ENCODE results near the gene USP13. TPM values are rescaled to one million over a fixed set of nuclear protein-coding genes. Genes with fewer than 3 reads are reported as not detected.

Gene USP13
- total and polyA plus RNA-seq, 4 donors = 2.4 to 7.3 (median 4.2) TPM

DNA sequence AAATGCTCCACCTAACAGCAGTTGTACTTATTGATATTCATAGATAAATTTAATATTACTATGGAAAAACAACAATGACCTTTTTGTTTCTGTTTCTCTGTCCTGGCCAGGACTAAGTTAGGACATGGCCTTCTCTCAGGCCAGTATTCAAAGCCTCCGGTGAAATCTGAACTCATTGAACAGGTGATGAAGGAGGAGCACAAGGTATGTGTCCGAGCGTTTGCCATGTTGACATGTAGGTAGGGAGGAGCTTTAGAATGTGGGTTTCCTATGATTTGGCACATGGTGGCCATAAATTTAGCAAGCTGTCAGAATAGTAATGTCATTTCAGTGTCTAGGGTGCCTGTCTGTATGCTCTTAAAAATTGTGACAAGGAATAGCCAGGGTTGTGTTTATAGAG is 77.7 kb downstream of the USP13 start:
- no peak overlapping the region for H3K9ac ChIP-seq (ENCODE audit: low read depth in 1 of 2, low read length in 2 of 2)
- WGBS = 98% methylated on average over 3 of the region's 3 CpGs
- DNase-seq (ENCODE audit: low spot score) = no peak
- H3K27ac ChIP-seq (ENCODE audit: low read depth in 1 of 2, low read length in 2 of 2) = no peak overlapping the region
- TF ChIP-seq REST (IDR thresholded peaks at IDR 0.05) (no peak), MAX (IDR thresholded peaks at IDR 0.05) (no peak), CTCF (IDR thresholded peaks at IDR 0.05; ENCODE audit: low read depth, low read length, missing input control) (no peak), RAD21 (IDR thresholded peaks at IDR 0.05) (no peak), FOXA2 (IDR thresholded peaks at IDR 0.05) (no peak), EGR1 (IDR thresholded peaks at IDR 0.05; ENCODE audit: low read depth in 2 of 2) (no peak), JUND (IDR thresholded peaks at IDR 0.05) (no peak), HNF4A (conservative IDR thresholded peaks at IDR 0.05) (no peak), HNF4G (IDR thresholded peaks at IDR 0.05) (no peak), YY1 (IDR thresholded peaks at IDR 0.05) (no peak), TAF1 (conservative IDR thresholded peaks at IDR 0.05) (no peak), RXRA (IDR thresholded peaks at IDR 0.05) (no peak), ATF3 (IDR thresholded peaks at IDR 0.05) (no peak), FOXA1 (IDR thresholded peaks at IDR 0.05) (no peak)
- H3K4me3 ChIP-seq (ENCODE audit: low read depth in 1 of 3, low read length in 3 of 3) = no peak overlapping the region
- no peaks in the 10 kb centered on the region for H3K27me3 ChIP-seq (ENCODE audit: control insufficient read depth in 4 of 4, insufficient read depth in 4 of 4, low read length in 3 of 4)
- H3K4me1 ChIP-seq (ENCODE audit: control insufficient read depth in 4 of 4, insufficient read depth in 4 of 4, low read length in 3 of 4) = peaks cover 0 to 4% (median 0%) of the 10 kb centered on the region in 4 donors
- no peaks in the 10 kb centered on the region for H3K9me3 ChIP-seq (ENCODE audit: control insufficient read depth in 4 of 4, low read length in 3 of 4)
- H3K36me3 ChIP-seq (ENCODE audit: control insufficient read depth in 4 of 4, insufficient read depth in 3 of 4, low read depth in 1 of 4, low read length in 3 of 4) = peaks cover 1 to 10% (median 3%) of the 10 kb centered on the region in 4 donors

- 96% methylated on average over 9 of the region's 9 CpGs for WGBS
- no peak overlapping the region for H3K27ac ChIP-seq (ENCODE audit: low read depth in 1 of 2, low read length in 2 of 2)
- no peak for TF ChIP-seq EGR1 (IDR thresholded peaks at IDR 0.05; ENCODE audit: low read depth in 2 of 2)
- TF ChIP-seq, protein P1, sequence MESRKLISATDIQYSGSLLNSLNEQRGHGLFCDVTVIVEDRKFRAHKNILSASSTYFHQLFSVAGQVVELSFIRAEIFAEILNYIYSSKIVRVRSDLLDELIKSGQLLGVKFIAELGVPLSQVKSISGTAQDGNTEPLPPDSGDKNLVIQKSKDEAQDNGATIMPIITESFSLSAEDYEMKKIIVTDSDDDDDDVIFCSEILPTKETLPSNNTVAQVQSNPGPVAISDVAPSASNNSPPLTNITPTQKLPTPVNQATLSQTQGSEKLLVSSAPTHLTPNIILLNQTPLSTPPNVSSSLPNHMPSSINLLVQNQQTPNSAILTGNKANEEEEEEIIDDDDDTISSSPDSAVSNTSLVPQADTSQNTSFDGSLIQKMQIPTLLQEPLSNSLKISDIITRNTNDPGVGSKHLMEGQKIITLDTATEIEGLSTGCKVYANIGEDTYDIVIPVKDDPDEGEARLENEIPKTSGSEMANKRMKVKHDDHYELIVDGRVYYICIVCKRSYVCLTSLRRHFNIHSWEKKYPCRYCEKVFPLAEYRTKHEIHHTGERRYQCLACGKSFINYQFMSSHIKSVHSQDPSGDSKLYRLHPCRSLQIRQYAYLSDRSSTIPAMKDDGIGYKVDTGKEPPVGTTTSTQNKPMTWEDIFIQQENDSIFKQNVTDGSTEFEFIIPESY (IDR thresholded peaks at IDR 0.05) = no peak
- TF ChIP-seq HNF4G (IDR thresholded peaks at IDR 0.05) = no peak
- no peak for TF ChIP-seq GABPA (IDR thresholded peaks at IDR 0.05 in 1 of 2, conservative IDR thresholded peaks at IDR 0.05 in 1 of 2)
- TF ChIP-seq FOXA1 (IDR thresholded peaks at IDR 0.05) = no peak
- no peak for TF ChIP-seq HNF4A (conservative IDR thresholded peaks at IDR 0.05)
- no peak for TF ChIP-seq REST (IDR thresholded peaks at IDR 0.05)
- no peak for TF ChIP-seq FOXA2 (IDR thresholded peaks at IDR 0.05)
- no peak for TF ChIP-seq SP1 (IDR thresholded peaks at IDR 0.05)
- TF ChIP-seq RXRA (IDR thresholded peaks at IDR 0.05) = no peak
- no peak for TF ChIP-seq ATF3 (IDR thresholded peaks at IDR 0.05)
- no peak for TF ChIP-seq NR2F2 (IDR thresholded peaks at IDR 0.05)
- TF ChIP-seq MAX (IDR thresholded peaks at IDR 0.05) = no peak
- TF ChIP-seq TAF1 (conservative IDR thresholded peaks at IDR 0.05) = no peak
- no peak for TF ChIP-seq RAD21 (IDR thresholded peaks at IDR 0.05)
- no peak for TF ChIP-seq JUND (IDR thresholded peaks at IDR 0.05)
Measured at GRCh38 chr3:179731544-179731943, 78.7 kb downstream of the USP13 start.

More at GRCh38 chr3:179731544-179731943, 78.7 kb downstream of the USP13 start:
- Histone ChIP-seq H3K4me1 (ENCODE audit: control insufficient read depth in 4 of 4, insufficient read depth in 4 of 4, low read length in 3 of 4) (peaks cover 0 to 4% (median 0%) of the 10 kb centered on the region in 4 donors), H3K4me3 (ENCODE audit: low read depth in 1 of 3, low read length in 3 of 3) (no peak overlapping the region), H3K27me3 (ENCODE audit: control insufficient read depth in 4 of 4, insufficient read depth in 4 of 4, low read length in 3 of 4) (no peaks in the 10 kb centered on the region), H3K9ac (ENCODE audit: low read depth in 1 of 2, low read length in 2 of 2) (no peak overlapping the region), H3K36me3 (ENCODE audit: control insufficient read depth in 4 of 4, insufficient read depth in 3 of 4, low read depth in 1 of 4, low read length in 3 of 4) (peaks cover 1 to 10% (median 3%) of the 10 kb centered on the region in 4 donors), H3K9me3 (ENCODE audit: control insufficient read depth in 4 of 4, low read length in 3 of 4) (no peaks in the 10 kb centered on the region)
- DNase-seq (ENCODE audit: low spot score) = no peak
